ENCODE measurements around the gene ELL3.
"Not testable (repeated sequence)": the region's sequence is repeated elsewhere in the genome, so short reads cannot be mapped to it uniquely, and the experiment has no call there.

DNA sequence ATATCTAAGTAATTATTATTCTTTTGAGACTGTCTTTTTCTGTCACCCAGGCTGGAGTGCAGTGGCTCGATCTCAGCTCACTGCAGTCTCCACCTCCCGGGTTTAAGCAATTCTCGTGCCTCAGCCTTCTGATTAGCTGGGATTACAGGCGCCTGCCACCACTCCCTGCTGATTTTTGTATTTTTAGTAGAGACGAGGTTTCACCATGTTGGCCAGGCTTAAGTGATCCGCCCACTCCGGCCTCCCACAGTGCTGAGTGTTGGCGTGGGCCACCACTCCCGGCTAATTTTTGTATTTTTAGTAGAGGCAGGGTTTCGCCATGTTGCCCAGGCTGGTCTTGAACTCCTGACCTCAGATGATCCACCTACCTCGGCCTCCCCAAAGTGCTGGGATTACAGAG lies 48.5 kb upstream of the ELL3 start:
- TF ChIP-seq, protein P1, sequence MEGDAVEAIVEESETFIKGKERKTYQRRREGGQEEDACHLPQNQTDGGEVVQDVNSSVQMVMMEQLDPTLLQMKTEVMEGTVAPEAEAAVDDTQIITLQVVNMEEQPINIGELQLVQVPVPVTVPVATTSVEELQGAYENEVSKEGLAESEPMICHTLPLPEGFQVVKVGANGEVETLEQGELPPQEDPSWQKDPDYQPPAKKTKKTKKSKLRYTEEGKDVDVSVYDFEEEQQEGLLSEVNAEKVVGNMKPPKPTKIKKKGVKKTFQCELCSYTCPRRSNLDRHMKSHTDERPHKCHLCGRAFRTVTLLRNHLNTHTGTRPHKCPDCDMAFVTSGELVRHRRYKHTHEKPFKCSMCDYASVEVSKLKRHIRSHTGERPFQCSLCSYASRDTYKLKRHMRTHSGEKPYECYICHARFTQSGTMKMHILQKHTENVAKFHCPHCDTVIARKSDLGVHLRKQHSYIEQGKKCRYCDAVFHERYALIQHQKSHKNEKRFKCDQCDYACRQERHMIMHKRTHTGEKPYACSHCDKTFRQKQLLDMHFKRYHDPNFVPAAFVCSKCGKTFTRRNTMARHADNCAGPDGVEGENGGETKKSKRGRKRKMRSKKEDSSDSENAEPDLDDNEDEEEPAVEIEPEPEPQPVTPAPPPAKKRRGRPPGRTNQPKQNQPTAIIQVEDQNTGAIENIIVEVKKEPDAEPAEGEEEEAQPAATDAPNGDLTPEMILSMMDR (optimal IDR thresholded peaks at IDR 0.05 in 1 of 3, IDR thresholded peaks at IDR 0.05 in 1 of 3, conservative IDR thresholded peaks at IDR 0.05 in 1 of 3; ENCODE audit: extremely low read depth in 1 of 3, insufficient read depth in 2 of 3, low read length in 3 of 3), result not testable (repeated sequence)
- not testable (repeated sequence) for TF ChIP-seq EZH2 (IDR thresholded peaks at IDR 0.05; ENCODE audit: low read length)
